HCT116 (cell line): ENCODE measurements around the gene TTLL9. TPM values are rescaled to one million over a fixed set of nuclear protein-coding genes. Genes with fewer than 3 reads are reported as not detected.

ENCODE experiments used
- ATAC-seq: fragments of 200-7000 bp; cut with Tn5 transposase; 2 replicates; pipeline ENCODE4 v1.9.1; 2020; ENCODE audit warnings: mild to moderate bottlenecking, moderate library complexity
- BruUV-seq: library from RNA; stranded (reverse); fragments of 400-500 nt; replicated peaks from 2 replicates; lab custom pipeline; 2021; lab: Mats Ljungman, UMichigan
- CTCF ChIA-PET: fragments of 300-600 bp; sonication (Branson Sonifier 250); formaldehyde crosslinking; loops from one replicate; lab custom pipeline; 2021; ENCODE audit warnings: antibody characterized with exemption; lab: Charles Lee
- POLR2A ChIA-PET: fragments of 300-600, 350-600 bp; sonication (Branson Sonifier 250); formaldehyde crosslinking; loops from one replicate; lab custom pipeline; 2021; ENCODE audit warnings: antibody characterized with exemption; lab: Charles Lee
- RAD21 ChIA-PET, 2 experiments: fragments of 300-600 bp; sonication (Branson Sonifier 250); formaldehyde crosslinking; loops; one replicate each; lab custom pipeline; 2023; ENCODE audit warnings: low total read pairs in 2 of 2; ENCODE audit not compliant: uncharacterized antibody in 2 of 2, unreplicated experiment in 2 of 2, low non-redundant PET in 1 of 2; lab: Charles Lee
- DNase-seq: peaks from one replicate; pipeline ENCODE4 v3.0.0-alpha.2; 2010; ENCODE audit warnings: low read depth, low spot score
- H2AFZ ChIP-seq: fragments of 200-600 bp; shearing (Covaris generic), sonication (generic); 2 replicates; pipeline ENCODE4 v1.6.1; 2017; ENCODE audit warnings: low read depth, mixed run types, mixed read lengths, antibody characterized with exemption, low read length; ENCODE audit not compliant: poor library complexity, severe bottlenecking
- H3K27ac ChIP-seq: 2 replicates; pipeline ENCODE4 v1.5.1; 2012; ENCODE audit warnings: low read depth, low read length
- H3K27me3 ChIP-seq: fragments of 200-600 bp; sonication (generic); 2 replicates; pipeline ENCODE4 v1.6.1; 2016; ENCODE audit warnings: mixed run types, low read length, mixed read lengths; ENCODE audit not compliant: insufficient read depth
- H3K36me3 ChIP-seq, 2 experiments: fragments of 200-500 bp in 1 of 2; fragments of 200-600 bp in 1 of 2; sonication (Bioruptor generic) in 1 of 2; sonication (generic) in 1 of 2; 2 replicates each; pipeline versions ENCODE4 v1.5.1 to v1.6.1; 2014 to 2016; ENCODE audit warnings: low read length in 2 of 2, inconsistent platforms in 1 of 2, mixed read lengths in 1 of 2, mixed run types in 1 of 2; ENCODE audit not compliant: insufficient read depth in 2 of 2, control insufficient read depth in 1 of 2
- H3K4me1 ChIP-seq, 2 experiments: fragments of 200-600 bp in 1 of 2; sonication (generic) in 1 of 2; 2 replicates each; pipeline versions ENCODE4 v1.5.1 to v1.6.1; 2012 to 2017; ENCODE audit warnings: low read length in 2 of 2, inconsistent platforms in 1 of 2, mild to moderate bottlenecking in 1 of 2, mixed read lengths in 1 of 2, mixed run types in 1 of 2, moderate library complexity in 1 of 2; ENCODE audit not compliant: insufficient read depth in 2 of 2, control insufficient read depth in 1 of 2
- H3K4me2 ChIP-seq: fragments of 200-600 bp; sonication (generic); 2 replicates; pipeline ENCODE4 v1.6.1; 2017; ENCODE audit warnings: mixed run types, low read length, mixed read lengths
- H3K4me3 ChIP-seq, 2 experiments: fragments of 200-600 bp in 1 of 2; sonication (generic) in 1 of 2; replicated peaks in 1 of 2; 2 replicates each; pipeline ENCODE4 v1.5.1; 2011 to 2016; ENCODE audit warnings: low read length in 2 of 2, control low read depth in 1 of 2, low read depth in 1 of 2, mild to moderate bottlenecking in 1 of 2, mixed read lengths in 1 of 2, mixed run types in 1 of 2
- H3K79me2 ChIP-seq: fragments of 200-600 bp; sonication (generic); 2 replicates; pipeline ENCODE4 v1.6.1; 2017; ENCODE audit warnings: mild to moderate bottlenecking, mixed run types, low read length, moderate library complexity, mixed read lengths; ENCODE audit not compliant: insufficient read depth
- H3K9ac ChIP-seq: fragments of 200-600 bp; sonication (generic); 2 replicates; pipeline ENCODE4 v1.6.1; 2016; ENCODE audit warnings: low read length, mixed read lengths
- H3K9me2 ChIP-seq: fragments of 200-600 bp; sonication (generic), shearing (Covaris generic); 2 replicates; pipeline ENCODE4 v1.6.1; 2017; ENCODE audit warnings: mixed run types, mild to moderate bottlenecking, moderate library complexity; ENCODE audit not compliant: insufficient read depth
- H3K9me3 ChIP-seq, 2 experiments: fragments of 200-500 bp in 1 of 2; fragments of 200-600 bp in 1 of 2; sonication (Bioruptor generic) in 1 of 2; sonication (generic) in 1 of 2; 2 replicates each; pipeline ENCODE4 v1.6.1; 2014 to 2017; ENCODE audit warnings: low read length in 2 of 2, mixed read lengths in 2 of 2, inconsistent platforms in 1 of 2, low read depth in 1 of 2, mild to moderate bottlenecking in 1 of 2, mixed run types in 1 of 2, moderate library complexity in 1 of 2; ENCODE audit not compliant: control insufficient read depth in 1 of 2, insufficient read depth in 1 of 2
- H4K20me1 ChIP-seq: fragments of 200-600 bp; sonication (generic), shearing (Covaris generic); 2 replicates; pipeline ENCODE4 v1.6.1; 2017; ENCODE audit warnings: mixed run types, mild to moderate bottlenecking, moderate library complexity; ENCODE audit not compliant: insufficient read depth
- ATF3 ChIP-seq: IDR thresholded peaks from 2 replicates; pipeline ENCODE4 v1.6.1; 2012
- CEBPB ChIP-seq: IDR thresholded peaks from 2 replicates; pipeline ENCODE4 v1.6.1; 2012; ENCODE audit warnings: low read depth
- CTCF ChIP-seq, 3 experiments: fragments of 200-600 bp in 1 of 3; sonication (generic) in 1 of 3; IDR thresholded peaks in 2 of 3; conservative IDR thresholded peaks in 1 of 3; 2 replicates each; pipeline ENCODE4 v1.5.1; 2012 to 2017; ENCODE audit warnings: low read depth in 2 of 3, low read length in 2 of 3, antibody characterized with exemption in 1 of 3, borderline replicate concordance in 1 of 3, control low read depth in 1 of 3, mild to moderate bottlenecking in 1 of 3, mixed read lengths in 1 of 3, mixed run types in 1 of 3, moderate library complexity in 1 of 3; ENCODE audit not compliant: insufficient read depth in 1 of 3
- EGR1 ChIP-seq: IDR thresholded peaks from 2 replicates; pipeline ENCODE4 v1.6.1; 2012; ENCODE audit warnings: low read depth
- ELF1 ChIP-seq: IDR thresholded peaks from 2 replicates; pipeline ENCODE4 v1.6.1; 2012; ENCODE audit warnings: low read depth, borderline replicate concordance
- EZH2 ChIP-seq: fragments of 200-600 bp; sonication (generic); IDR thresholded peaks from 2 replicates; pipeline ENCODE4 v1.6.1; 2017; ENCODE audit warnings: antibody characterized with exemption, mixed run types
- EZH2phosphoT487 ChIP-seq: fragments of 200-600 bp; IDR thresholded peaks from 2 replicates; pipeline ENCODE4 v1.6.1; 2018; ENCODE audit warnings: antibody characterized with exemption, borderline replicate concordance
- FOSL1 ChIP-seq: IDR thresholded peaks from 2 replicates; pipeline ENCODE4 v1.6.1; 2012; ENCODE audit warnings: low read depth
- JUND ChIP-seq: IDR thresholded peaks from 2 replicates; pipeline ENCODE4 v1.6.1; 2012
- MAX ChIP-seq: IDR thresholded peaks from 2 replicates; pipeline ENCODE4 v1.6.1; 2012
- POLR2A ChIP-seq: IDR thresholded peaks from 2 replicates; pipeline ENCODE4 v1.7.0; 2011; ENCODE audit warnings: borderline replicate concordance; ENCODE audit not compliant: insufficient read depth, insufficient read length; ENCODE audit errors: extremely low read depth
- POLR2AphosphoS5 ChIP-seq: IDR thresholded peaks from 2 replicates; pipeline ENCODE4 v1.6.1; 2011; ENCODE audit warnings: mild to moderate bottlenecking, low read depth, low read length, moderate library complexity
- RAD21 ChIP-seq: IDR thresholded peaks from 2 replicates; pipeline ENCODE4 v1.6.1; 2012; ENCODE audit warnings: low read depth, mild to moderate bottlenecking
- REST ChIP-seq: IDR thresholded peaks from 2 replicates; pipeline ENCODE4 v1.6.1; 2012; ENCODE audit warnings: low read depth
- SIN3A ChIP-seq: IDR thresholded peaks from 2 replicates; pipeline ENCODE4 v1.6.1; 2012; ENCODE audit warnings: low read depth
- SP1 ChIP-seq: IDR thresholded peaks from 2 replicates; pipeline ENCODE4 v1.6.1; 2012; ENCODE audit warnings: low read depth
- SRF ChIP-seq: IDR thresholded peaks from 2 replicates; pipeline ENCODE4 v1.6.1; 2012; ENCODE audit warnings: low read depth
- TCF7L2 ChIP-seq: IDR thresholded peaks from 2 replicates; pipeline ENCODE4 v1.7.0; 2011; ENCODE audit warnings: borderline replicate concordance, inconsistent platforms; ENCODE audit not compliant: insufficient read depth, insufficient read length; ENCODE audit errors: extremely low read depth
- YY1 ChIP-seq: IDR thresholded peaks from 2 replicates; pipeline ENCODE4 v1.6.1; 2011; ENCODE audit warnings: low read length, low read depth, moderate library complexity, mild to moderate bottlenecking; ENCODE audit not compliant: insufficient replicate concordance; ENCODE audit errors: extremely low read depth
- ZFX ChIP-seq: fragments of 450-650 bp; IDR thresholded peaks from 2 replicates; pipeline ENCODE4 v1.6.1; 2017
- intact Hi-C: fragments of 100-400 bp; cut with micrococcal nuclease; formaldehyde crosslinking; loops from 2 replicates; pipeline ENCODE4 v1.10.0; 2022
- total RNA-seq: library from RNA; stranded (reverse); gene quantifications from one replicate; pipeline ENCODE4 v1.2.1, GENCODE V29; 2021; ENCODE audit not compliant: unreplicated experiment

TTLL9 gene
- total RNA-seq, 1 experiment from 2014 or later: not detected

- no peaks in the 10 kb centered on the region for H4K20me1 ChIP-seq
- TF ChIP-seq CTCF (IDR thresholded peaks at IDR 0.05 in 2 of 3, conservative IDR thresholded peaks at IDR 0.05 in 1 of 3; ENCODE audit: borderline replicate concordance in 1 of 3, insufficient read depth in 1 of 3, low read depth in 2 of 3, low read length in 2 of 3) (peak; percentile 88 to 95 (median 92)), TCF7L2 (no peak), EGR1 (no peak), YY1 (peak; percentile 61), ZFX (peak; percentile 74), SIN3A (no peak; the same call in 1 of the 2 replicates), MAX (peak; percentile 72), EZH2phosphoT487 (no peak), CEBPB (no peak), REST (no peak), POLR2A (peak; percentile 69), SP1 (peak; percentile 49), ATF3 (no peak), ELF1 (no peak), POLR2AphosphoS5 (peak; percentile 88), RAD21 (peak; percentile 93), FOSL1 (no peak), EZH2 (no peak), JUND (no peak), SRF (no peak)
These were observed 81.4 kb downstream of the TTLL9 start, which contains the start of gene PDRG1 for GRCh38 chr20:31951530-31952453. TSS of gene PDRG1 (minus strand) at chr20:31952046. CDS start at chr20:31951961, 85 bp downstream.

More at GRCh38 chr20:31951530-31952453, 81.4 kb downstream of the TTLL9 start, which contains the start of gene PDRG1:
- intact Hi-C loops: loop anchor here (1.0 kb wide), 1 partner anchor 99 kb away; no protein-coding TSS in a partner anchor
- peak; percentile 99 for ATAC-seq
- ChIA-PET RAD21 (interaction anchor here (0.9 to 1.8 kb wide), 4 partner anchors 66 to 99 kb away, joined by 3 to 14 read pairs (median 8); no protein-coding TSS in a partner anchor), CTCF (interaction anchor here (0.7 to 4.4 kb wide), 15 partner anchors 8 to 129 kb away, joined by 3 to 44 read pairs (median 4); no protein-coding TSS in a partner anchor), POLR2A (interaction anchor here (0.7 to 1.5 kb wide), 5 partner anchors 14 to 105 kb away, joined by 3 to 5 read pairs (median 3); no protein-coding TSS in a partner anchor)
- peak within 1 kb of the TSS; percentile 18 for H2AFZ ChIP-seq
- peaks cover 0 to 6% of the 10 kb centered on the region in 2 experiments; a peak in 2 of 4 replicates for H3K9me3 ChIP-seq
- peaks cover 28 to 35% of the 10 kb centered on the region in 2 experiments for H3K36me3 ChIP-seq
- peak; percentile 88 for DNase-seq
- BruUV-seq: TSS peak; percentile 57
- H3K27me3 ChIP-seq: peaks cover 10% of the 10 kb centered on the region; the same call in 1 of the 2 replicates
- H3K9ac ChIP-seq: peak within 1 kb of the TSS; percentile 91
- peaks cover 40% of the 10 kb centered on the region for H3K79me2 ChIP-seq
- H3K4me3 ChIP-seq: peak within 1 kb of the TSS; percentile 70 to 99
- H3K27ac ChIP-seq: peak within 1 kb of the TSS; percentile 52; the same call in 1 of the 2 replicates
- peak within 1 kb of the TSS; percentile 95 for H3K4me2 ChIP-seq
- no peaks in the 10 kb centered on the region for H3K9me2 ChIP-seq
- H3K4me1 ChIP-seq: peaks cover 0 to 13% of the 10 kb centered on the region in 2 experiments; a peak in 2 of 4 replicates
